GM21786 (cell line): ENCODE results near the gene PAM.
"Not testable (repeated sequence)": the region's sequence is repeated elsewhere in the genome, so short reads cannot be mapped to it uniquely, and the experiment has no call there.

ENCODE experiments used
- ATAC-seq: cut with Tn5 transposase; IDR thresholded peaks from one replicate; pipeline ENCODE4 v1.9.1; 2021; ENCODE audit not compliant: unreplicated experiment

PAM gene

DNA sequence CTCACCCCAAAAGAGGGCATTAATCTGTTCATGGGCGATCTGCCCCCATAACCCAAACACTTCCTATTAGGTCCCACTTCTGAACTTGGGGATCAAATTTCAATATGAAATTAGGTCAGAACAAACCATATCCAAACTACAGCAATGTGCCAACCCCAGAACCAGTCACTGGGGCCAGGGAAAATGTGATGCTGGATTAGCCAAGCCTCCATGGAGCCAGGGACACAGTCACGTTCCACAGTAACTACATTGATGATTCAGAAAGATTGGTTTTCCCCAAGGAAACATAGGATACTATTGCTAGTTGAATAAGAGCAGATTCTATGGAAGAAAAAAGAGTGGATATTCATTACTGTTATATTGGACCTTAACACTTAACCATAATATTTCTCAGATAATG is 280.6 kb downstream of the PAM start:
- no peak for ATAC-seq

DNA sequence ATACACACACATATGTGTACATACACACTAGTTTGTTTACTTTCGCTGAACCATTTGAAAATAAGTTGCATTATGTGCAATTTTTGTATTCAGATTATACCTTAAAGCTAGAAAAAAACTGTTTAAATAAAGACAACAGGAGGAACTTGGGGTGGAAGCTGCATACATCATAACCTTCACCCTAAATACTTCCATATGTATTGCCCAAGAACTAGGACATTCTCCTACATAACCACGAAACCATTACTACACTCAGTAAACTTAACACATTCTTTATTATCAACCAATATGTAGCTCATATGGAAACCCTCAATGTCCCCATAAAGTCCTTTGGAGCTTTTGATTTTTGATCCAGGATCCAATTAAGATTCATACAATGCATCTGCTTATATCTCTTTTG is 281.5 kb downstream of the PAM start:
- ATAC-seq: no peak

DNA sequence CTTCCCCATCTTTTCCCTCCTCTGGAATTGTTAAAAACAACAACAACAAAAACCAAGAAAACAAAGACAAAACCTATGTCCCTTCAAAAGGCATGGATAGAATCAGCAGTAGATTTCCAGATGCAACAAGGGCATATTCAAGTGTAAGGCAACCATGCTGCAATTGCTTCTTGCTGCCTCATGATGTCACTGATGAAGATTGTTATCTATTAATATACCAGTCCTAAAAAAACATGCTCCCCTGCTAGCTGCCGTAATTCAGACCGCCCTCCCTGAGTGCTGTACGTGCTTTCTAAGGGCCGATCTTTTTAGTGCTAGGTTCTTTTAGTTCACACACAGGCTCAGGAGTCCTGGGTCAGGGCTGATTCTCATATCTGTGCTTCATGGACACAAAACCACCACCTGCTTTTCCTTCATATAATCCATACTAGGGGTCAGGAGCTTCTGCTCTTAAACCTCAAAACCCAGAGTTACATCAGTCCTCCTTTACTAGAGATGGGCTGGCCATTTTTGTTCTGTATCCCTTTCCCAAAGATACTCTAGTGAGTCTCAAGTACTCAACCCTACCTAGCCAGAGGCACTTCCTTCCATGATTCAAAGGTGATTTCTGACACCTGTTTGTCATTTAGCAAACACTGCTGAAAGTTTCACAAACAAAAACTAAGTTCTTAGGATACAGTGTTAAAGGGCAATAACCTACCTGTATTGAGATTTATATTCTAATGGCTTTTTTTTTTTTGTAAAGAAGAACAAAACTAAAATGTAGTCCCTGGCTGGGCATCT is 282.8 kb downstream of the PAM start:
- no peak for ATAC-seq

DNA sequence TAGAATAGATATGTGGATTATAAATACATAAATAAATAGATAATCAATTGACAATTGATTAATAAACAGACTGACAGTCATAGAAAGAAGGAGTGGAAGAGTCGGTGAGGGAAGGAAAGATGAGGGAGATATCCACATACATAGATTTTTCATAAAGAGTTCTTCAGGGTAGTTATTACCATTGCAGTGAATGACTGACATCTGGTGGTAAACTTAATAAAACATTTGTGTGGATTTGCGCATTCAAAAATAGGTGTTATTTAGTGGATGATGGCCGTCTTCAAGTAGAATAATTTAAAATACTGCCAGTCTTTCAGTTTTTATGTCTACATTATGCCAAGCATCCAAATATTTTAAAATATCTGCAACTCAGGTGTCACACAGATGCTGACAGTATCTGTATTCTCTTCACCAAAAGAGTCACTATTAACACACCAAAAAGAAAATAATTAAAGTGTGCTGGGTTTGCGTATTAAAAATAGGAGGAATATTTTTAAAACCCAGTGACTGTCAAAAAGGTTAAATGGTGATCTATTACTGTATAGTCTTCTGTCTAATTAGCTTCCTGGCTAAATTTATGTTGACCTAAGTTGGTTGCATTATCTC is 286.1 kb downstream of the PAM start:
- ATAC-seq: no peak

DNA sequence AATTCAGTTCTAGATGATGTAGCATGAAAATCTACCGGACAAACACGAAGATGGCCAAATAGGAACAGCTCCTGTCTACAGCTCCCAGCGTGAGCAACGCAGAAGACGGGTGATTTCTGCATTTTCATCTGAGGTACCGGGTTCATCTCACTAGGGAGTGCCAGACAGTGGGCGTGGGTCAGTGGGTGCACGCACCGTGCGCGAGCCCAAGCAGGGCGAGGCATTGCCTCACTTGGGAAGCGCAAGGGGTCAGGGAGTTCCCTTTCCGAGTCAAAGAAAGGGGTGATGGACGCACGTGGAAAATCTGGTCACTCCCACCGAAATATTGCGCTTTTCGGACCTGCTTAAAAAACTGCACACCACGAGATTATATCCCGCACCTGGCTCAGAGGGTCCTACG is 291.6 kb downstream of the PAM start:
- ATAC-seq: not testable (repeated sequence)

DNA sequence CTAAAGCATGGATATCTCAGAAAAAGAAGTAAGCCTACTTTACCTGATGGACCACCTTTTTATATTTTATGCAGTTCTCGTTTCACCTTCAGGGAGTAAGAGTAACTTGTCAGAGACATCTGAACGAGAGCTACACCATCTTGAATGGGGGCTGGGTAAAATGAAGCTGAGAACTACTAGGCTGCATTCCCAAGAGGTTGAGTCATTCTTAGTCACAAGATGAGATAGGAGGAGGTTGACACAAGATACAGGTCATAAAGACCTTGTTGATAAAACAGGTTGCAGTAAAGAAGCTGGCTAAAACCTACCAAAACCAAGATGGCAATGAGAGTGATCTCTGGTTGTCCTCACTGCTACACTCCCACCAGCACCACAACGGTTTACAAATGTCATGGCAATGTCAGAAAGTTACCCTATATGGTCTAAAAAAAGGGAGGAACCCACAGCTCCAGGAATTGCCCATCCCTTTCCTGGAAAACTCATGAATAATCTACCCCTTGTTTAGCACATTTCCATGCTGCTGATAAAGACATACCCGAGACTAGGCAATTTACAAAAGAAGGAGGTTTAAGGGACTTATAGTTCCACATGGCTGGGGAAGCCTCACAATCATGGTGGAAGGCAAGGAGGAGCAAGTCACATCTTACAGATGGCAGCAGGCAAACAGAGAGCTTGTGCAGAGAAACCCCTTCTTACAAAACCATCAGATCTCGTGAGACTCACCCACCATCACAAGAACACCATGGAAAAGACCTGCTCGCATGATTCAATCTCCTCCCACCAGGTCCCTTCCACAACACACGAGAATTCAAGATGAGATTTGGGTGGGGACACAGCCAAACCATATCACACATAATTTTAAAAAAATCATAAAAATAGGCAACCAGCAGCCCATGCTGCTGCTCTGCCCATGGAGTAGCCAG is 302.4 kb downstream of the PAM start:
- no peak for ATAC-seq

DNA sequence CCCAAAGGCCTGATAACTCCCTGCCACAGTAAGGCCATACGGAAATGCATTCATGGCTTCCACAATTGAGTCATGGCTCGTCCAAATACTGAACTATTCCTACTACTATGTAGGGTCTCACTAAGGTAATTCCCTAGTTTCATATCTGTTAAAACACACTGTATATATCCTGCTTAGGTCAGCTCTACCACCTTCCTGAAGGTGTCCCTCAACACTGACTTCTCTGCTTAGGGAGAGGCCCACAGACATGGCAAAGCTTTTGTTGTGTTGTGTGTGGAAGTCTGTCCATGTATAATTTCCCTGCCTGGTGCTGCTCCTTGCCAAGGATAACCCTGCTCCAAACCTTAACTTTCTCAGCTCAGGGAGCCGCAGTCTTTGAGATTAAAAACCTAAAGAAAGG is 304.4 kb downstream of the PAM start:
- ATAC-seq: no peak

DNA sequence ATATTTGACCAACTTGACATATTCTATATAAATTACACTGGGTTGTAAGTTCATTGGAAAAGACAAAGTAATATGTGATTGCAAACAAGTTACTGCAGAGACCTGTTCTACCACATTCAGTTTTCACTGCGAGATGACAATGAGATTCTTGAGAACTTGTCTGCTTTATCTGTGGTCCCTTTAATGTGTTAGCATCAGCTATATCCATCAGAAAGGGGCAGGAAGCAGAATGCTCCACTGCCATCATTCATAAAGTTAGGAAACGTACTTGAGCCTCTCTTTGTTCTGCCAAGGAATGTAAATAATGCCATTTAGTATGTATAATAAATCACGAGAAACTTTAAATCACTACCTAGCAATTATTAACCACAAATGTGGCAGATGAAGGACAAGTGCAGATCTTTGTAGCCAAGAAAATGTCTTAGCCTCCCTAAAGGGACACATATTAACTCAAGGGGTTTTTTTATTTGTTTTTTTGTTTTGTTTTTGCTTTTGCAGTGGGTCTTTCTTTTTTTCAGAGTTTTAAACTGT is 305.4 kb downstream of the PAM start:
- ATAC-seq: no peak

DNA sequence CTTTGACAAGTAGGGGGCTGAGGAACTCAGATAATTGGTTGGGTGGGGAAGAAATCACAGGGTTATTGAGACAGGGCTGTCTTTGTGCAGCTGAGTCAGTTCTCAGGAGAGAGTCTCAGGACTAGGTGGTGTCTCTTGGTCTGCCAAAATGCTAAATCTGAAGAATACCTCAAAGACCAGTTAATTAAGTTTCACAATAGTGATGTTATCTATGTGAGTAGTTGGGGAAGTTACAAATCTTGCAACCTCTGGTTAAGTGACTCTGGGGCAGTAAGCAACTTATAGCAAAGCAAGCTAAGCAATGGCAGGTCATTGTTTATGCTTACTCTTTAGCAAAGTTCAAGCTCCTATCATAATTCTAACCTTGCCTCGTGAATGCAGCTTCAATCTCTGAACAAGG is 311.2 kb downstream of the PAM start:
- ATAC-seq: no peak

DNA sequence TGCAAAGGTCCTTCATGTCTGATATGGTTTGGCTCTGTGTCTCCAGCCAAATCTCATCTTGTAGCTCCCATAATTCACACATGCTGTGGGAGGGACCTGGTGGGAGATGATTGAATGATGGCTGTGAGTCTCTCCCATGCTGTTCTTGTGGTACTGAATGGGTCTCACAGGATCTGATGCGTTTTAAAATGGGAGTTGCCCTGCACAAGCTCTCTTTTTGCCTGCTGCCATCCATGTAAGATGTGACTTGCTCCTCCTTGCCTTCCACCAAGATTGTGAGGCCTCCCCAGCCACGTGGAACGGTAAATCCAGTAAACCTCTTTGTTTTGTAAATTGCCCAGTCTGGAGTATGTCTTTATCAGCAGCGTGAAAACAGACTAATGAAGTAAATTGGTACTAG is 318.4 kb downstream of the PAM start:
- not testable (repeated sequence) for ATAC-seq

DNA sequence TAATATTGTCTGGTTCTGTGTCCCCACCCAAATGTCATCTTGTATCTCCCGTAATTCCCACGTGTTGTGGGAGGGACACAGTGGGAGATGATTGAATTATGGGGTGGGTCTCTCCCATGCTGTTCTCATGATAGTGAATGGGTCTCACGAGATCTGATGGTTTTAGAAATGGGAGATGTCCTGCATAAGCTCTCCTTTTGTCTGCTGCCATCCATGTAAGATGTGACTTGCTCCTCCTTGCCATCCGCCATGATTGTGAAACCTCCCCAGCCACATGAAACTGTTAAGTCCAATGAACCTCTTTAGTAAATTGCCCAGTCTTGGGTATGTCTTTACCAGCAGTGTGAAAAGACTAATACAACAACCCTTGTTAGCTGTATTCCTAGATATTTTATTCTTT is 320.3 kb downstream of the PAM start:
- ATAC-seq: no peak
